NCI-H187 (cell line): ENCODE measurements around the gene ITGA3.

ENCODE experiments used
- DNase-seq, 2 experiments: peaks; one replicate each; lab custom pipeline; 2025; lab: John Stamatoyannopoulos, UW

The ITGA3 gene

GRCh38 chr17:50129728-50130558 is 74.0 kb downstream of the ITGA3 start, which contains the start of gene SAMD14:
Gene SAMD14, minus strand, starts transcription at chr17:50130160. Its CDS starts 5,201 bp downstream, at chr17:50124959.
- DNase-seq: no peak

DNA sequence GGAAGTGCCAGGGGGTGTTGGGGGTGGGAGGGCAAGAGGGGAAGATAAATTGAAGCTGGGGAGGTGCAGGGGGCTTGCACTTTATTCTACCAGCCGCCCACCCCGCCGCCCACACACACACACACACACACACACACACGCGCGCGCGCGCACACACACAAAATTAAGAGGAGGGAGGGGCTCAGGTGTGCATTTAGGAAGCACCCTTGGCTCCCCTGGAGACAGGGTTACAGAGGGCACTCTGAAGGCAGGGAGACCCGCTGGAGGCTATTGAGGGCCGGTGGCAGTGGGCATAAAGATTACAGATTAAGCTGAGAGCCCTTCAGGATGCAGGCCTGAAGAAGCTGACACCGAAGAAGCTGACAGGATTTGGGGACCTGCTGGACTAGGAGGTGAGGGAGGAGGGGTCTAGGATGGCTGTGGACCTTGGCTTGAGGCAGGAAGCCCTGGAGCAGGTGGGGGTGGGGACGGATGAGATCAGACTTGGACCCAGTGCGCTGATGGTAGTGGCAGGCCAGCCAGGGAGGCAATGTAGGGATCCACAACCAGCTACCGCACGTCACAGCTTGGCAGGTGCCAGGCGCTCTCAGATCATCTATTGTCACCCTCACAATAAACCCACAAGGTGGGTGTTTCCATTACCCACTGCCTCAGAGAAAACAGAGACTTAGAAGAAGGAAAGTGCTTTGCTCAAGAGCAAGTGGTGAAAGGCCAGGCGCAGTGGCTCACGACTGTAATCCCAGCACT is 74.8 kb downstream of the ITGA3 start:
- no peak for DNase-seq

DNA sequence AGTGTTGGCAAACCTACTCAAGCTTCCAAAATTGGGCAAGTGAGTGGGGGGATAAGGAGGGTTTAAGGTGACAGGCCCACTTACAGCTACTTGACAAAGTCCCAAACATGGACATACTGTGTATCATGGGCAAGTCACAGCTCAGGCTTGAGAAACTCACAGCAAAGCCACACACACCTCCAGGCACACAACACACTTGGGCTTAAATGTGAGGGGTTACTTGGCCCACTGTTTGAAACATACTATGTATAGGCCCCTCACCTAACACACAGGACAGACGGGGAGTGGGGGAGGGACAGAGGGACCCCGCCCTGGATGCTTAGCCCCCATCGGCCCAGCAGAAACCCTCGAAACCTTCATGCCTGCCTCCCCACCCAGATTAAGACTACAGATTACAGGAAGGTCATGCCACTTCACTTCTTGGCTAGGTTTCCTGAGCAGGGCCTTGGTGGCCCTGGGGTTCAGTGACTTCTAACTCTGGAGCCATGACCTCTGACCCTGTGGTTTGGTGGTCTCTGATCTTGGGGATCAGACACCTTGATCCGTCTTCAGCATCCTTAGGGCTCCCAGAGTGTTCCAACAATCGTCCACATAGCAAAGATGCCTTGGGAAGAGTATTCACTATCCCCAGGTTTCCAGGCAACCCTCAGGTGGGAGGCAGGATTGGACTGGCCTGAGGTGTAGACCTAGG is 76.3 kb downstream of the ITGA3 start:
- DNase-seq: no peak

DNA sequence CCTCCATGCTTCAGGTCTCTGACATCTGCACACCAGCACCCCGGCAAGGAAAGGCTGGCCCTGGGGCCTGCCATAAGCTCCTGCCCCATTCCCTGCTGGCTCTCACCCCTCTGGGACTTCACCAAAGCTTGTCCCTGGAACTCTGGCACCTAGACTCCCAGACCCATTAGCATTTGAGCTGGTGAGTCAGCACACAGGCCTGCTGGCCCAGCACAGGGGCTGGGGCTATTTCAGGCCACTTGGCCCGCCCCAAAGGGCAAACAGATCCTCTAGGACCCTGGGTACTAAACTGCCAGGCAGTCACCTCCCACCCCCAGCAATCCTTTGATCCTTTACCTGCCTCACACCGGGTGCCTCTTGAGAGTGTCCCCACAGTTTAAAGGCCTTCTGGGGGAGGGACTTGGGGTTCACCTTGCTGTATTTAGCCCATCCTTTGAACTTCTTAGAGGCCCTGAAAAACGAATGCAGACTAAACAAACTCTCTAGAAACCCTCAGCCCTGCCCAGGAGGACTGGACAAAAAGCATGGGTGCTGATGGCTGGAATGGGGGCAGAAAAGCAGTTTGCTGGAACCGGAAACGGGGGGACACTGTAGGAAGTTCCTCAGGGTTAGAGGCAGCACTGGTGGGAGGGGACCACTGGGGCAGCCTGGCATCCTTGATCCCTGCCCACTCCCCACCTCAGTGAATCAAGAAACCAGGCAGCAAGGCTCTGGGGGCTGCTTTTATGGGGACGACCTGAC is 77.3 kb downstream of the ITGA3 start:
- no peak for DNase-seq

- no peak for DNase-seq
Measured at GRCh38 chr17:50133769-50134099, 77.8 kb downstream of the ITGA3 start.

DNA sequence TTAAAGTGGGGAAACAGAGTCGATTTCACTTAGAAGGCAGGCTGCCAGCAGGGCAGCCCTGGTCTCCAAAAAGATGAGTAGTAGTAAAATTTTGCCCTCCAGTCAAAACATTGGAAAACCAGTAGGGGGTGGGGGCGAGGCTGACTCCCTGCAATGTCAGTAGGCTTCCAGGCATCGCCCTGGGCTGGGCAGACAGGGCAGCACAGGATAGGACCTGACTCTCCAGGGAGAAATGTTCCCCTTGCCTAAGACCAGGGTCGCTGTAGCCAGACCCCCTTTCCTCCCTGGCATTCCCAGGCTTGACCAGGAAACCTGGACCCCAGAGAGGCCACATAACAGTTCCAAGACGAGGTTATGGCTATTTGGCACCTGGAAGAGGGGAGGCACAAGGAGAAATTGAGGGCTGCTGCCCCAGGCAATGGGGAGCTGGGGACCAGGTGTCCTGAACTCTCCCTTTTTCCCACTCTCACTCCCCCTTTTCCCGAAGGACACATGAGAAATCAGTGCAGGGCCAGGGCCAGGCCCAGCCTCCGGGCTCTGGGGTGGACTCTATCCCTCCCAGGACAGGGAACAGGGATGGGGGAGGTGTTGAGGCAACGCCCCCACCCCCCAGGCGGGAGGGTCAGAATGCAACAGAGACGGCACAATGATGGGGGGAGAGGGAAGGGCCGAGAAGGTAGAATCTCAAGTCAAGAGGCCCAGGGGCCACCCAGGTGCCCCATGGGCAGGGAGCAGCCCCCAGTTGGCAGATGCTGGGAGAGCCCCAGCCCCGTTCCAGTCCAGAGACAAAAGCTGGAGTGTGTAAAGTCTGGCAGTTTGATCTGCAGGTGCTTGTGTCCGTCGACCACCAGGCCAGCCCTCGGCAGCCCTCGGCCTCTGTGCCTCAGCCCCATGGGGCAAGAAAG is 78.5 kb downstream of the ITGA3 start:
- DNase-seq: no peak

GRCh38 chr17:50135316-50136095 is 79.6 kb downstream of the ITGA3 start:
- no peak for DNase-seq

GRCh38 chr17:50136096-50136687 is 80.3 kb downstream of the ITGA3 start:
- DNase-seq: no peak

DNA sequence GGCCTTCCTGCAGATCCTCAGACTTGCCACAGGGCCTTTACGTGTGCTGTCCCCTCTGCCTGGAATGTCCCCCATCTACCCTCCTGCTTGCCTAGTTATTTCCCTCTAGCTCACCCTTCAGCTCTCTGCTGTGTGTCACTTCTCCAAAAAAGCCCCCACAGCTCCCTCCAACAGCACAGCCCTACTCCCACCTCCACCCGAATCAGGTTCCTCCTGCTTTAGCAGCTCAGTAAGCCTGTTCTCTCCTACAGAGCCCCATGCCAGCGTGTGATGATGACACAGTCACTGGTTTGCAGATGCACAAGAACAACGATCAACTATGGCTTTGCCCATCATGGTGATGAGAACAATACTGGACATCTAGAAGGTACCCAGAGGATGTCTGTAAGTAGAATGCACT is 81.1 kb downstream of the ITGA3 start:
- DNase-seq: no peak

GRCh38 chr17:50139185-50139783 is 83.4 kb downstream of the ITGA3 start:
- no peak for DNase-seq
